ENCODE measurements around the gene MYT1. TPM values are rescaled to one million over a fixed set of nuclear protein-coding genes. Genes with fewer than 3 reads are reported as not detected.

Gene MYT1
- polyA plus RNA-seq, 3 donors: 0.35 to 0.50 (median 0.46) TPM

- DNase-seq (ENCODE audit: low read depth in 3 of 3, low spot score in 2 of 3): no peak
Observed at GRCh38 chr20:64211874-64212658, 47.8 kb downstream of the MYT1 start.

GRCh38 chr20:64212755-64213154 is 48.5 kb downstream of the MYT1 start:
- no peak for DNase-seq (ENCODE audit: low read depth in 3 of 3, low spot score in 2 of 3)

GRCh38 chr20:64214113-64214512 is 49.9 kb downstream of the MYT1 start:
- DNase-seq (ENCODE audit: low read depth in 3 of 3, low spot score in 2 of 3): no peak

GRCh38 chr20:64214952-64215351 is 50.7 kb downstream of the MYT1 start:
- no peak for DNase-seq (ENCODE audit: low read depth in 3 of 3, low spot score in 2 of 3)

- DNase-seq (ENCODE audit: low read depth in 3 of 3, low spot score in 2 of 3): no peak
Observed at GRCh38 chr20:64216036-64216435, 51.8 kb downstream of the MYT1 start.

GRCh38 chr20:64216910-64217309 is 52.7 kb downstream of the MYT1 start:
- no peak for DNase-seq (ENCODE audit: low read depth in 3 of 3, low spot score in 2 of 3)

GRCh38 chr20:64217539-64218221 is 53.4 kb downstream of the MYT1 start:
- DNase-seq (ENCODE audit: low read depth in 3 of 3, low spot score in 2 of 3): no peak

GRCh38 chr20:64219202-64219601 is 55.0 kb downstream of the MYT1 start:
- DNase-seq (ENCODE audit: low read depth in 3 of 3, low spot score in 2 of 3): no peak

- no peak for DNase-seq (ENCODE audit: low read depth in 3 of 3, low spot score in 2 of 3)
Observed at GRCh38 chr20:64219730-64220129, 55.5 kb downstream of the MYT1 start.

GRCh38 chr20:64220420-64220819 is 56.2 kb downstream of the MYT1 start:
- DNase-seq (ENCODE audit: low read depth in 3 of 3, low spot score in 2 of 3): no peak

GRCh38 chr20:64220891-64221527 is 56.8 kb downstream of the MYT1 start:
- no peak for DNase-seq (ENCODE audit: low read depth in 3 of 3, low spot score in 2 of 3)

- no peak for DNase-seq (ENCODE audit: low read depth in 3 of 3, low spot score in 2 of 3)
Observed at GRCh38 chr20:64222291-64222735, 58.1 kb downstream of the MYT1 start.

GRCh38 chr20:64222851-64223525 is 58.7 kb downstream of the MYT1 start:
- no peak for DNase-seq (ENCODE audit: low read depth in 3 of 3, low spot score in 2 of 3)

GRCh38 chr20:64223526-64224067 is 59.3 kb downstream of the MYT1 start:
- peak in 2 of 3 donors; percentile 29 to 33 for DNase-seq (ENCODE audit: low read depth in 3 of 3, low spot score in 2 of 3)

GRCh38 chr20:64224351-64225170 is 60.3 kb downstream of the MYT1 start:
- no peak for DNase-seq (ENCODE audit: low read depth in 3 of 3, low spot score in 2 of 3)

GRCh38 chr20:64225171-64225595 is 60.9 kb downstream of the MYT1 start:
- DNase-seq (ENCODE audit: low read depth in 3 of 3, low spot score in 2 of 3): no peak

GRCh38 chr20:64225828-64226598 is 61.8 kb downstream of the MYT1 start:
- DNase-seq (ENCODE audit: low read depth in 3 of 3, low spot score in 2 of 3): no peak

- DNase-seq (ENCODE audit: low read depth in 3 of 3, low spot score in 2 of 3): no peak
Observed at GRCh38 chr20:64226686-64227580, 62.7 kb downstream of the MYT1 start.
